GM23338 (cell line): ENCODE measurements around the gene COLEC12. TPM values are rescaled to one million over a fixed set of nuclear protein-coding genes. Genes with fewer than 3 reads are reported as not detected.

Experiments
- ATAC-seq: fragments of 200-7000 bp; cut with Tn5 transposase; 3 replicates; pipeline ENCODE4 v1.9.1; 2020
- DNase-seq: peaks from one replicate; pipeline ENCODE4 v3.0.0-alpha.2; 2015; ENCODE audit warnings: low spot score
- H2AFZ ChIP-seq: fragments of 200-600 bp; sonication (generic); 2 replicates; pipeline ENCODE4 v1.8.0; 2016; ENCODE audit warnings: antibody characterized with exemption, mild to moderate bottlenecking, moderate library complexity
- H3F3A ChIP-seq: fragments of 200-600 bp; sonication (generic); replicated peaks from 2 replicates; pipeline ENCODE4 v1.8.0; 2017; ENCODE audit warnings: antibody characterized with exemption, mixed run types, low read depth
- H3K27ac ChIP-seq: fragments of 200-600 bp; sonication (generic); 2 replicates; pipeline ENCODE4 v1.6.1; 2016; ENCODE audit warnings: low read depth
- H3K27me3 ChIP-seq: fragments of 200-600 bp; sonication (generic); 2 replicates; pipeline ENCODE4 v1.8.0; 2016; ENCODE audit warnings: mild to moderate bottlenecking, mixed run types, moderate library complexity; ENCODE audit not compliant: insufficient read depth
- H3K36me3 ChIP-seq: fragments of 200-600 bp; sonication (generic); 2 replicates; pipeline ENCODE4 v1.8.0; 2016; ENCODE audit warnings: mild to moderate bottlenecking; ENCODE audit not compliant: insufficient read depth
- H3K4me1 ChIP-seq: fragments of 200-600 bp; sonication (generic); 2 replicates; pipeline ENCODE4 v1.8.0; 2016; ENCODE audit warnings: mild to moderate bottlenecking, moderate library complexity; ENCODE audit not compliant: insufficient read depth
- H3K4me2 ChIP-seq: fragments of 200-600 bp; sonication (generic); 2 replicates; pipeline ENCODE4 v1.7.1; 2017; ENCODE audit warnings: mixed run types
- H3K4me3 ChIP-seq: fragments of 200-600 bp; sonication (generic); 2 replicates; pipeline ENCODE4 v1.6.1; 2016; ENCODE audit warnings: mixed run types
- H3K79me2 ChIP-seq: fragments of 200-600 bp; sonication (generic); replicated peaks from 2 replicates; pipeline ENCODE4 v1.8.0; 2017; ENCODE audit warnings: mild to moderate bottlenecking; ENCODE audit not compliant: insufficient read depth
- H3K9me2 ChIP-seq: fragments of 200-600 bp; sonication (generic); 2 replicates; pipeline ENCODE4 v1.8.0; 2017; ENCODE audit not compliant: insufficient read depth
- H4K20me1 ChIP-seq: fragments of 200-600 bp; sonication (generic); replicated peaks from 2 replicates; pipeline ENCODE4 v1.8.0; 2017; ENCODE audit warnings: mild to moderate bottlenecking; ENCODE audit not compliant: insufficient read depth
- H3K27ac Mint-ChIP-seq: 2 replicates; pipeline ENCODE4 v1.8.0; 2020; ENCODE audit warnings: inconsistent platforms, mild to moderate bottlenecking, moderate library complexity, mixed read lengths
- H3K27me3 Mint-ChIP-seq: 3 replicates; pipeline ENCODE4 v1.8.0; 2022; ENCODE audit warnings: low read depth, mild to moderate bottlenecking, moderate library complexity, mixed read lengths, inconsistent platforms; ENCODE audit not compliant: insufficient read depth, poor library complexity
- H3K36me3 Mint-ChIP-seq: 3 replicates; pipeline ENCODE4 v1.8.0; 2021; ENCODE audit warnings: low read depth, mild to moderate bottlenecking, inconsistent platforms, moderate library complexity, mixed read lengths
- H3K4me1 Mint-ChIP-seq: 3 replicates; pipeline ENCODE4 v1.8.0; 2020; ENCODE audit warnings: mild to moderate bottlenecking, inconsistent platforms, mixed read lengths
- H3K4me3 Mint-ChIP-seq: 3 replicates; pipeline ENCODE4 v1.8.0; 2021; ENCODE audit warnings: moderate library complexity, mild to moderate bottlenecking, inconsistent platforms, mixed read lengths
- H3K9me3 Mint-ChIP-seq: 3 replicates; pipeline ENCODE4 v1.8.0; 2020; ENCODE audit warnings: moderate library complexity, mild to moderate bottlenecking, inconsistent platforms, mixed read lengths
- CREB1 ChIP-seq: fragments of 250-450 bp; sonication (Bioruptor Pico); IDR thresholded peaks from 2 replicates; pipeline ENCODE4 v1.5.0; 2020; ENCODE audit warnings: low read depth, mild to moderate bottlenecking, moderate library complexity
- EZH2 ChIP-seq: fragments of 200-600 bp; sonication (generic); IDR thresholded peaks from one replicate; pipeline ENCODE4 v1.8.0; 2017; ENCODE audit warnings: antibody characterized with exemption, mild to moderate bottlenecking, low read depth; ENCODE audit not compliant: unreplicated experiment
- EZH2phosphoT487 ChIP-seq: fragments of 200-600 bp; sonication (generic); IDR thresholded peaks from one replicate; pipeline ENCODE4 v1.8.1; 2018; ENCODE audit warnings: antibody characterized with exemption; ENCODE audit not compliant: unreplicated experiment
- JUNB ChIP-seq: IDR thresholded peaks from one replicate; pipeline ENCODE4 v1.6.1; 2016; ENCODE audit warnings: antibody characterized with exemption; ENCODE audit not compliant: unreplicated experiment
- NANOG ChIP-seq: IDR thresholded peaks from 2 replicates; pipeline ENCODE4 v1.6.1; 2016; ENCODE audit warnings: antibody characterized with exemption, borderline replicate concordance
- POLR2AphosphoS5 ChIP-seq: IDR thresholded peaks from 2 replicates; pipeline ENCODE4 v1.6.1; 2016; ENCODE audit warnings: antibody characterized with exemption, low read depth
- STAT1 ChIP-seq: IDR thresholded peaks from one replicate; pipeline ENCODE4 v1.6.1; 2016; ENCODE audit warnings: antibody characterized with exemption; ENCODE audit not compliant: unreplicated experiment
- ZNF114 ChIP-seq: fragments of 250-450 bp; sonication (Bioruptor Pico); IDR thresholded peaks from 2 replicates; pipeline ENCODE4 v1.5.0; 2020; ENCODE audit warnings: mild to moderate bottlenecking, moderate library complexity
- ZNF331 ChIP-seq: fragments of 250-450 bp; sonication (Bioruptor Pico); IDR thresholded peaks from 2 replicates; pipeline ENCODE4 v1.5.0; 2020; ENCODE audit warnings: low read depth, mild to moderate bottlenecking, moderate library complexity
- polyA plus RNA-seq: library from polyadenylated mRNA; unstranded; fragments of >200 nt; fragmentation: Nextera tagmentation; extraction: Ambion mirVana; gene quantifications from 2 replicates; pipeline ENCODE4 v1.2.1, GENCODE V29; 2016
- total RNA-seq: library from RNA; depleted of rRNA; stranded (reverse); fragments of >200 nt; shearing (Covaris generic); gene quantifications from 2 replicates; pipeline ENCODE4 v1.2.3, GENCODE V29; 2014
- TF ChIP-seq, protein P1 (sequence below): IDR thresholded peaks from 2 replicates; pipeline ENCODE4 v1.6.1; 2016; ENCODE audit warnings: antibody characterized with exemption
- TF ChIP-seq, protein P2 (sequence below): fragments of 250-450 bp; sonication (Bioruptor Pico); IDR thresholded peaks from 2 replicates; pipeline ENCODE4 v1.5.0; 2020; ENCODE audit warnings: mild to moderate bottlenecking, moderate library complexity
- TF ChIP-seq, protein P3 (sequence below): IDR thresholded peaks from one replicate; pipeline ENCODE4 v1.6.1; 2018; ENCODE audit warnings: antibody characterized with exemption; ENCODE audit not compliant: unreplicated experiment
- TF ChIP-seq, protein P4 (sequence below), 2 experiments: fragments of 200-600 bp in 1 of 2; sonication (generic) in 1 of 2; conservative IDR thresholded peaks; 2 replicates each; pipeline versions ENCODE4 v1.5.1 to v1.6.1; 2016 to 2017; ENCODE audit warnings: antibody characterized with exemption in 2 of 2, low read depth in 2 of 2, mild to moderate bottlenecking in 2 of 2, moderate library complexity in 1 of 2

COLEC12 gene
- total and polyA plus RNA-seq, 2 experiments from 2014 or later = 1.1 to 3.2 TPM

DNA sequence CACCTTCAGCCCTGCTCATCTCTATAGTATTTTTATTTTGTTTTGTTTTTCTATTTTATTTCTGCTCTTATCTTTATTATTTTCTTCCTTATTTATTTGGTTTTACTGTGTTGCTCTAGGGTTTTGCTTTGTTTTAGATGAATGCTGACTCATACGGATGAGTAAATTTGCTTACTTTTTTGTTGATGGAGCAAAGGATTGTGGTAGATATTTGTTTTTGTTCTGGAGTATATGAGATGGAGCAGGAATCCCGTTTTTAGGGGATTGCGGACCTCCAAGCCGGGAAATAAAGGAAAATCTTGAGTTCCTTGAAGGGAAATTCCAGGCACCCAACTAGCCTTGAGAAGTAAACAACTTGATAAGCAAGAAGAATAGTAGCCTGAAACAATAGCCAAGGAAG, 15.3 kb upstream of the COLEC12 start:
- peaks cover 6% of the 10 kb centered on the region; the same call in 1 of the 2 replicates for H3K9me2 ChIP-seq
- no peak overlapping the region for H3K27ac Mint-ChIP-seq
- H2AFZ ChIP-seq = peak overlapping the region; percentile 67; the same call in 1 of the 2 replicates
- H3K27me3 Mint-ChIP-seq = peaks cover 11% of the 10 kb centered on the region
- ATAC-seq (no peak), DNase-seq (no peak)
- no peak for TF ChIP-seq STAT1
- TF ChIP-seq, protein P1, sequence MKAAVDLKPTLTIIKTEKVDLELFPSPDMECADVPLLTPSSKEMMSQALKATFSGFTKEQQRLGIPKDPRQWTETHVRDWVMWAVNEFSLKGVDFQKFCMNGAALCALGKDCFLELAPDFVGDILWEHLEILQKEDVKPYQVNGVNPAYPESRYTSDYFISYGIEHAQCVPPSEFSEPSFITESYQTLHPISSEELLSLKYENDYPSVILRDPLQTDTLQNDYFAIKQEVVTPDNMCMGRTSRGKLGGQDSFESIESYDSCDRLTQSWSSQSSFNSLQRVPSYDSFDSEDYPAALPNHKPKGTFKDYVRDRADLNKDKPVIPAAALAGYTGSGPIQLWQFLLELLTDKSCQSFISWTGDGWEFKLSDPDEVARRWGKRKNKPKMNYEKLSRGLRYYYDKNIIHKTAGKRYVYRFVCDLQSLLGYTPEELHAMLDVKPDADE = no peak
- TF ChIP-seq CREB1 (CRISPR knock-in tag) = no peak
- TF ChIP-seq, protein P2, sequence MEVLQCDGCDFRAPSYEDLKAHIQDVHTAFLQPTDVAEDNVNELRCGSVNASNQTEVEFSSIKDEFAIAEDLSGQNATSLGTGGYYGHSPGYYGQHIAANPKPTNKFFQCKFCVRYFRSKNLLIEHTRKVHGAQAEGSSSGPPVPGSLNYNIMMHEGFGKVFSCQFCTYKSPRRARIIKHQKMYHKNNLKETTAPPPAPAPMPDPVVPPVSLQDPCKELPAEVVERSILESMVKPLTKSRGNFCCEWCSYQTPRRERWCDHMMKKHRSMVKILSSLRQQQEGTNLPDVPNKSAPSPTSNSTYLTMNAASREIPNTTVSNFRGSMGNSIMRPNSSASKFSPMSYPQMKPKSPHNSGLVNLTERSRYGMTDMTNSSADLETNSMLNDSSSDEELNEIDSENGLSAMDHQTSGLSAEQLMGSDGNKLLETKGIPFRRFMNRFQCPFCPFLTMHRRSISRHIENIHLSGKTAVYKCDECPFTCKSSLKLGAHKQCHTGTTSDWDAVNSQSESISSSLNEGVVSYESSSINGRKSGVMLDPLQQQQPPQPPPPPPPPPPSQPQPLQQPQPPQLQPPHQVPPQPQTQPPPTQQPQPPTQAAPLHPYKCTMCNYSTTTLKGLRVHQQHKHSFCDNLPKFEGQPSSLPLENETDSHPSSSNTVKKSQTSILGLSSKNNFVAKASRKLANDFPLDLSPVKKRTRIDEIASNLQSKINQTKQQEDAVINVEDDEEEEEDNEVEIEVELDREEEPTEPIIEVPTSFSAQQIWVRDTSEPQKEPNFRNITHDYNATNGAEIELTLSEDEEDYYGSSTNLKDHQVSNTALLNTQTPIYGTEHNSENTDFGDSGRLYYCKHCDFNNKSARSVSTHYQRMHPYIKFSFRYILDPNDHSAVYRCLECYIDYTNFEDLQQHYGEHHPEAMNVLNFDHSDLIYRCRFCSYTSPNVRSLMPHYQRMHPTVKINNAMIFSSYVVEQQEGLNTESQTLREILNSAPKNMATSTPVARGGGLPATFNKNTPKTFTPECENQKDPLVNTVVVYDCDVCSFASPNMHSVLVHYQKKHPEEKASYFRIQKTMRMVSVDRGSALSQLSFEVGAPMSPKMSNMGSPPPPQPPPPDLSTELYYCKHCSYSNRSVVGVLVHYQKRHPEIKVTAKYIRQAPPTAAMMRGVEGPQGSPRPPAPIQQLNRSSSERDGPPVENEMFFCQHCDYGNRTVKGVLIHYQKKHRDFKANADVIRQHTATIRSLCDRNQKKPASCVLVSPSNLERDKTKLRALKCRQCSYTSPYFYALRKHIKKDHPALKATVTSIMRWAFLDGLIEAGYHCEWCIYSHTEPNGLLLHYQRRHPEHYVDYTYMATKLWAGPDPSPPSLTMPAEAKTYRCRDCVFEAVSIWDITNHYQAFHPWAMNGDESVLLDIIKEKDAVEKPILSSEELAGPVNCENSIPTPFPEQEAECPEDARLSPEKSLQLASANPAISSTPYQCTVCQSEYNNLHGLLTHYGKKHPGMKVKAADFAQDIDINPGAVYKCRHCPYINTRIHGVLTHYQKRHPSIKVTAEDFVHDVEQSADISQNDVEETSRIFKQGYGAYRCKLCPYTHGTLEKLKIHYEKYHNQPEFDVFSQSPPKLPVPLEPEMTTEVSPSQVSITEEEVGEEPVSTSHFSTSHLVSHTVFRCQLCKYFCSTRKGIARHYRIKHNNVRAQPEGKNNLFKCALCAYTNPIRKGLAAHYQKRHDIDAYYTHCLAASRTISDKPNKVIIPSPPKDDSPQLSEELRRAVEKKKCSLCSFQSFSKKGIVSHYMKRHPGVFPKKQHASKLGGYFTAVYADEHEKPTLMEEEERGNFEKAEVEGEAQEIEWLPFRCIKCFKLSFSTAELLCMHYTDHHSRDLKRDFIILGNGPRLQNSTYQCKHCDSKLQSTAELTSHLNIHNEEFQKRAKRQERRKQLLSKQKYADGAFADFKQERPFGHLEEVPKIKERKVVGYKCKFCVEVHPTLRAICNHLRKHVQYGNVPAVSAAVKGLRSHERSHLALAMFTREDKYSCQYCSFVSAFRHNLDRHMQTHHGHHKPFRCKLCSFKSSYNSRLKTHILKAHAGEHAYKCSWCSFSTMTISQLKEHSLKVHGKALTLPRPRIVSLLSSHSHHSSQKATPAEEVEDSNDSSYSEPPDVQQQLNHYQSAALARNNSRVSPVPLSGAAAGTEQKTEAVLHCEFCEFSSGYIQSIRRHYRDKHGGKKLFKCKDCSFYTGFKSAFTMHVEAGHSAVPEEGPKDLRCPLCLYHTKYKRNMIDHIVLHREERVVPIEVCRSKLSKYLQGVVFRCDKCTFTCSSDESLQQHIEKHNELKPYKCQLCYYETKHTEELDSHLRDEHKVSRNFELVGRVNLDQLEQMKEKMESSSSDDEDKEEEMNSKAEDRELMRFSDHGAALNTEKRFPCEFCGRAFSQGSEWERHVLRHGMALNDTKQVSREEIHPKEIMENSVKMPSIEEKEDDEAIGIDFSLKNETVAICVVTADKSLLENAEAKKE (CRISPR knock-in tag) = no peak
- no peak for TF ChIP-seq EZH2phosphoT487
- TF ChIP-seq, protein P3, sequence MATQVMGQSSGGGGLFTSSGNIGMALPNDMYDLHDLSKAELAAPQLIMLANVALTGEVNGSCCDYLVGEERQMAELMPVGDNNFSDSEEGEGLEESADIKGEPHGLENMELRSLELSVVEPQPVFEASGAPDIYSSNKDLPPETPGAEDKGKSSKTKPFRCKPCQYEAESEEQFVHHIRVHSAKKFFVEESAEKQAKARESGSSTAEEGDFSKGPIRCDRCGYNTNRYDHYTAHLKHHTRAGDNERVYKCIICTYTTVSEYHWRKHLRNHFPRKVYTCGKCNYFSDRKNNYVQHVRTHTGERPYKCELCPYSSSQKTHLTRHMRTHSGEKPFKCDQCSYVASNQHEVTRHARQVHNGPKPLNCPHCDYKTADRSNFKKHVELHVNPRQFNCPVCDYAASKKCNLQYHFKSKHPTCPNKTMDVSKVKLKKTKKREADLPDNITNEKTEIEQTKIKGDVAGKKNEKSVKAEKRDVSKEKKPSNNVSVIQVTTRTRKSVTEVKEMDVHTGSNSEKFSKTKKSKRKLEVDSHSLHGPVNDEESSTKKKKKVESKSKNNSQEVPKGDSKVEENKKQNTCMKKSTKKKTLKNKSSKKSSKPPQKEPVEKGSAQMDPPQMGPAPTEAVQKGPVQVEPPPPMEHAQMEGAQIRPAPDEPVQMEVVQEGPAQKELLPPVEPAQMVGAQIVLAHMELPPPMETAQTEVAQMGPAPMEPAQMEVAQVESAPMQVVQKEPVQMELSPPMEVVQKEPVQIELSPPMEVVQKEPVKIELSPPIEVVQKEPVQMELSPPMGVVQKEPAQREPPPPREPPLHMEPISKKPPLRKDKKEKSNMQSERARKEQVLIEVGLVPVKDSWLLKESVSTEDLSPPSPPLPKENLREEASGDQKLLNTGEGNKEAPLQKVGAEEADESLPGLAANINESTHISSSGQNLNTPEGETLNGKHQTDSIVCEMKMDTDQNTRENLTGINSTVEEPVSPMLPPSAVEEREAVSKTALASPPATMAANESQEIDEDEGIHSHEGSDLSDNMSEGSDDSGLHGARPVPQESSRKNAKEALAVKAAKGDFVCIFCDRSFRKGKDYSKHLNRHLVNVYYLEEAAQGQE = no peak
- no peak for TF ChIP-seq JUNB
- no peak for TF ChIP-seq POLR2AphosphoS5
- no peak for TF ChIP-seq NANOG
- TF ChIP-seq, protein P4, sequence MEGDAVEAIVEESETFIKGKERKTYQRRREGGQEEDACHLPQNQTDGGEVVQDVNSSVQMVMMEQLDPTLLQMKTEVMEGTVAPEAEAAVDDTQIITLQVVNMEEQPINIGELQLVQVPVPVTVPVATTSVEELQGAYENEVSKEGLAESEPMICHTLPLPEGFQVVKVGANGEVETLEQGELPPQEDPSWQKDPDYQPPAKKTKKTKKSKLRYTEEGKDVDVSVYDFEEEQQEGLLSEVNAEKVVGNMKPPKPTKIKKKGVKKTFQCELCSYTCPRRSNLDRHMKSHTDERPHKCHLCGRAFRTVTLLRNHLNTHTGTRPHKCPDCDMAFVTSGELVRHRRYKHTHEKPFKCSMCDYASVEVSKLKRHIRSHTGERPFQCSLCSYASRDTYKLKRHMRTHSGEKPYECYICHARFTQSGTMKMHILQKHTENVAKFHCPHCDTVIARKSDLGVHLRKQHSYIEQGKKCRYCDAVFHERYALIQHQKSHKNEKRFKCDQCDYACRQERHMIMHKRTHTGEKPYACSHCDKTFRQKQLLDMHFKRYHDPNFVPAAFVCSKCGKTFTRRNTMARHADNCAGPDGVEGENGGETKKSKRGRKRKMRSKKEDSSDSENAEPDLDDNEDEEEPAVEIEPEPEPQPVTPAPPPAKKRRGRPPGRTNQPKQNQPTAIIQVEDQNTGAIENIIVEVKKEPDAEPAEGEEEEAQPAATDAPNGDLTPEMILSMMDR (conservative IDR thresholded peaks at IDR 0.05; ENCODE audit: low read depth in 2 of 2) = no peak
- no peak for TF ChIP-seq ZNF114 (CRISPR knock-in tag)
- no peak for TF ChIP-seq EZH2
- TF ChIP-seq ZNF331 (CRISPR knock-in tag) = no peak
- no peaks in the 10 kb centered on the region for H4K20me1 ChIP-seq
- 0 out of 2 replicates have a peak overlapping the region, but pooled peaks have one; percentile 23 for H3K4me2 ChIP-seq
- no peak overlapping the region for H3K27ac ChIP-seq
- H3F3A ChIP-seq = no peaks in the 10 kb centered on the region
- H3K36me3 Mint-ChIP-seq = peaks cover 22% of the 10 kb centered on the region
- no peaks in the 10 kb centered on the region for H3K36me3 ChIP-seq
- H3K4me1 Mint-ChIP-seq = peaks cover 8% of the 10 kb centered on the region
- H3K9me3 Mint-ChIP-seq = peaks cover 37% of the 10 kb centered on the region
- no peaks in the 10 kb centered on the region for H3K79me2 ChIP-seq
- H3K27me3 ChIP-seq = no peaks in the 10 kb centered on the region
- no peak overlapping the region for H3K4me3 ChIP-seq
- peaks cover 8% of the 10 kb centered on the region for H3K4me1 ChIP-seq
- no peak overlapping the region for H3K4me3 Mint-ChIP-seq
